Ishikawa (cell line): Measurements from ENCODE around the gene SETBP1.

Experiments used
- CEBPB ChIP-seq: IDR thresholded peaks from 2 replicates; pipeline ENCODE4 v1.6.1; 2012
- CREB1 ChIP-seq: IDR thresholded peaks from 2 replicates; pipeline ENCODE4 v1.6.1; 2012; ENCODE audit warnings: low read depth
- EGR1 ChIP-seq: IDR thresholded peaks from 2 replicates; pipeline ENCODE4 v1.6.1; 2012
- EP300 ChIP-seq: IDR thresholded peaks from 2 replicates; pipeline ENCODE4 v1.6.1; 2012; ENCODE audit warnings: borderline replicate concordance
- FOXM1 ChIP-seq: IDR thresholded peaks from 2 replicates; pipeline ENCODE4 v1.6.1; 2012; ENCODE audit warnings: low read depth, borderline replicate concordance
- MAX ChIP-seq: IDR thresholded peaks from 2 replicates; pipeline ENCODE4 v1.6.1; 2012
- NFIC ChIP-seq: IDR thresholded peaks from 2 replicates; pipeline ENCODE4 v1.6.1; 2012
- RAD21 ChIP-seq: IDR thresholded peaks from 2 replicates; pipeline ENCODE4 v1.6.1; 2012; ENCODE audit warnings: low read depth
- REST ChIP-seq: IDR thresholded peaks from 2 replicates; pipeline ENCODE4 v1.6.1; 2012; ENCODE audit warnings: low read depth, mild to moderate bottlenecking
- TAF1 ChIP-seq: IDR thresholded peaks from 2 replicates; pipeline ENCODE4 v1.6.1; 2012; ENCODE audit warnings: low read depth, mild to moderate bottlenecking
- TCF12 ChIP-seq: IDR thresholded peaks from 2 replicates; pipeline ENCODE4 v1.6.1; 2012; ENCODE audit warnings: low read depth
- TEAD4 ChIP-seq: IDR thresholded peaks from 2 replicates; pipeline ENCODE4 v1.6.1; 2012
- USF1 ChIP-seq: IDR thresholded peaks from 2 replicates; pipeline ENCODE4 v1.6.1; 2012
- YY1 ChIP-seq: IDR thresholded peaks from 2 replicates; pipeline ENCODE4 v1.6.1; 2012; ENCODE audit warnings: low read depth
- ZBTB7A ChIP-seq: IDR thresholded peaks from 2 replicates; pipeline ENCODE4 v1.6.1; 2012; ENCODE audit warnings: low read depth

SETBP1 gene

GRCh38 chr18:44885507-44885906 is 204.8 kb downstream of the SETBP1 start:
- TF ChIP-seq EGR1 (no peak), YY1 (no peak), RAD21 (no peak), REST (no peak), NFIC (no peak), ZBTB7A (no peak), MAX (no peak), TEAD4 (no peak), USF1 (no peak), TAF1 (no peak), TCF12 (no peak), CEBPB (no peak), CREB1 (no peak), FOXM1 (no peak), EP300 (no peak)

GRCh38 chr18:44887227-44887631 is 206.5 kb downstream of the SETBP1 start:
- TF ChIP-seq CREB1 (no peak), MAX (no peak), REST (no peak), USF1 (no peak), ZBTB7A (no peak), TCF12 (no peak), FOXM1 (no peak), EGR1 (no peak), YY1 (no peak), EP300 (no peak), TAF1 (no peak), NFIC (no peak), CEBPB (no peak), RAD21 (no peak), TEAD4 (no peak)

GRCh38 chr18:44889111-44889510 is 208.4 kb downstream of the SETBP1 start:
- TF ChIP-seq ZBTB7A: no peak
- TF ChIP-seq TEAD4: no peak
- no peak for TF ChIP-seq EP300
- TF ChIP-seq CREB1: no peak
- TF ChIP-seq RAD21: no peak
- TF ChIP-seq USF1: no peak
- TF ChIP-seq TAF1: no peak
- no peak for TF ChIP-seq FOXM1
- no peak for TF ChIP-seq EGR1
- TF ChIP-seq REST: no peak
- no peak for TF ChIP-seq YY1
- no peak for TF ChIP-seq CEBPB
- TF ChIP-seq NFIC: no peak
- TF ChIP-seq MAX: no peak
- no peak for TF ChIP-seq TCF12

GRCh38 chr18:44893045-44893706 is 212.5 kb downstream of the SETBP1 start:
- TF ChIP-seq USF1 (no peak), CEBPB (no peak), MAX (no peak), FOXM1 (no peak), RAD21 (no peak), ZBTB7A (no peak), EGR1 (no peak), TCF12 (no peak), YY1 (no peak), REST (no peak), EP300 (no peak), TEAD4 (no peak), NFIC (no peak)
